RWPE2 (cell line): ENCODE data around the gene SPATA16.

Experiments used
- ATAC-seq: fragments of 200-7000 bp; cut with Tn5 transposase; 3 replicates; pipeline ENCODE4 v1.9.1; 2021; ENCODE audit warnings: low read depth
- DNase-seq: peaks from one replicate; pipeline ENCODE4 v3.0.0-alpha.2; 2020; ENCODE audit warnings: low spot score
- H3K27ac ChIP-seq: fragments of 450-650 bp; 2 replicates; pipeline ENCODE4 v1.5.1; 2017; ENCODE audit warnings: mild to moderate bottlenecking; ENCODE audit not compliant: poor library complexity, severe bottlenecking
- H3K27me3 ChIP-seq: fragments of 250-450 bp; sonication (Bioruptor Pico); 2 replicates; pipeline ENCODE4 v1.5.1; 2021; ENCODE audit warnings: mild to moderate bottlenecking, moderate library complexity; ENCODE audit not compliant: insufficient read depth, poor library complexity, severe bottlenecking
- H3K36me3 ChIP-seq: fragments of 250-450 bp; sonication (Bioruptor Pico); 2 replicates; pipeline ENCODE4 v1.5.1; 2020; ENCODE audit warnings: low read depth, mild to moderate bottlenecking, moderate library complexity
- H3K4me1 ChIP-seq: fragments of 250-450 bp; sonication (Bioruptor Pico); 2 replicates; pipeline ENCODE4 v1.5.1; 2021; ENCODE audit warnings: mild to moderate bottlenecking, moderate library complexity; ENCODE audit not compliant: insufficient read depth, poor library complexity, severe bottlenecking
- H3K4me3 ChIP-seq: fragments of 250-450 bp; sonication (Bioruptor Pico); 2 replicates; pipeline ENCODE4 v1.5.1; 2021; ENCODE audit warnings: mild to moderate bottlenecking, moderate library complexity; ENCODE audit not compliant: severe bottlenecking
- H3K9me3 ChIP-seq: fragments of 250-450 bp; sonication (Bioruptor Pico); 2 replicates; pipeline ENCODE4 v1.5.1; 2021; ENCODE audit warnings: mild to moderate bottlenecking, moderate library complexity; ENCODE audit not compliant: severe bottlenecking
- CTCF ChIP-seq: fragments of 450-650 bp; IDR thresholded peaks from one replicate; pipeline ENCODE4 v1.5.1; 2017; ENCODE audit warnings: mild to moderate bottlenecking, moderate library complexity; ENCODE audit not compliant: poor library complexity, severe bottlenecking

SPATA16 gene

GRCh38 chr3:173139420-173139819 lies 1.6 kb downstream of the SPATA16 start:
- no peak for TF ChIP-seq CTCF
- Histone ChIP-seq H3K27ac (no peak overlapping the region), H3K36me3 (no peaks in the 10 kb centered on the region), H3K27me3 (peaks cover 30% of the 10 kb centered on the region), H3K9me3 (no peaks in the 10 kb centered on the region), H3K4me1 (no peaks in the 10 kb centered on the region), H3K4me3 (no peak overlapping the region)
- no peak for DNase-seq
- ATAC-seq: no peak

- H3K9me3 ChIP-seq: no peaks in the 10 kb centered on the region
- DNase-seq (no peak), ATAC-seq (no peak)
- H3K4me3 ChIP-seq: no peak overlapping the region
- H3K4me1 ChIP-seq: no peaks in the 10 kb centered on the region
- H3K36me3 ChIP-seq: no peaks in the 10 kb centered on the region
- TF ChIP-seq CTCF: no peak
- peaks cover 23% of the 10 kb centered on the region for H3K27me3 ChIP-seq
- no peak overlapping the region for H3K27ac ChIP-seq
These were observed 3.0 kb downstream of the SPATA16 start for GRCh38 chr3:173138026-173138425.

- no peaks in the 10 kb centered on the region for H3K9me3 ChIP-seq
- peaks cover 26% of the 10 kb centered on the region for H3K27me3 ChIP-seq
- no peak for TF ChIP-seq CTCF
- no peak overlapping the region for H3K4me3 ChIP-seq
- no peaks in the 10 kb centered on the region for H3K4me1 ChIP-seq
- peak; percentile 33; the same call in 2 of the 3 replicates for ATAC-seq
- no peaks in the 10 kb centered on the region for H3K36me3 ChIP-seq
- no peak for DNase-seq
- no peak overlapping the region for H3K27ac ChIP-seq
These were observed 6.0 kb downstream of the SPATA16 start for GRCh38 chr3:173135059-173135458.

GRCh38 chr3:173128633-173129032 lies 12.4 kb downstream of the SPATA16 start:
- no peak for TF ChIP-seq CTCF
- ATAC-seq: no peak
- H3K27ac ChIP-seq: no peak overlapping the region
- H3K27me3 ChIP-seq: peaks cover 32% of the 10 kb centered on the region
- no peak overlapping the region for H3K4me3 ChIP-seq
- H3K36me3 ChIP-seq: no peaks in the 10 kb centered on the region
- no peak for DNase-seq
- H3K9me3 ChIP-seq: no peaks in the 10 kb centered on the region
- no peaks in the 10 kb centered on the region for H3K4me1 ChIP-seq

GRCh38 chr3:173111321-173111720 lies 29.7 kb downstream of the SPATA16 start:
- H3K9me3 ChIP-seq: no peaks in the 10 kb centered on the region
- H3K27me3 ChIP-seq: peaks cover 11% of the 10 kb centered on the region
- no peak overlapping the region for H3K27ac ChIP-seq
- H3K36me3 ChIP-seq: no peaks in the 10 kb centered on the region
- H3K4me3 ChIP-seq: no peak overlapping the region
- no peak for DNase-seq
- H3K4me1 ChIP-seq: no peaks in the 10 kb centered on the region
- no peak for ATAC-seq
- TF ChIP-seq CTCF: no peak
